HG03342 (cell line): ENCODE results near the gene HAUS8.
"Not testable (repeated sequence)": the region's sequence is repeated elsewhere in the genome, so short reads cannot be mapped to it uniquely, and the experiment has no call there.

Experiments used
- ATAC-seq: cut with Tn5 transposase; IDR thresholded peaks from one replicate; pipeline ENCODE4 v1.9.1; 2021; ENCODE audit warnings: mild to moderate bottlenecking, moderate library complexity; ENCODE audit not compliant: unreplicated experiment

HAUS8 gene

DNA sequence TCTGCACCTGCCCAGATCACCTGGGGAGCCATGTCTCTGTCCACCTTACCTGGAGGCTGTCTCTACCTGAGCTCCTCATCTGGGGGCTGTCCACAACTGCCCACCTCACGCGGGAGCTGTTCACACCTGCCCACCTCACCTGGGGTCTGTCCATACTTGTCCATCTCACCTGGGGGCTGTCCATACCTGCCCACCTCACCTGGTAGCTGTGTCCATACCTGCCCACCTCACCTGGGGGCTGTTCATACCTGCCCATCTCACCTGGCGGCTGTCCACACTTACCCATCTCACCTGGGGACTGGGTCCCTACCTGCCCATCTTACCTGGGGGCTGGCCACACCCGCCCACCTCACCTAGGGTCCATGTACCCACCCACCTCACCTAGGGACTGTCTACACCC is 38.6 kb downstream of the HAUS8 start:
- ATAC-seq, result no peak

DNA sequence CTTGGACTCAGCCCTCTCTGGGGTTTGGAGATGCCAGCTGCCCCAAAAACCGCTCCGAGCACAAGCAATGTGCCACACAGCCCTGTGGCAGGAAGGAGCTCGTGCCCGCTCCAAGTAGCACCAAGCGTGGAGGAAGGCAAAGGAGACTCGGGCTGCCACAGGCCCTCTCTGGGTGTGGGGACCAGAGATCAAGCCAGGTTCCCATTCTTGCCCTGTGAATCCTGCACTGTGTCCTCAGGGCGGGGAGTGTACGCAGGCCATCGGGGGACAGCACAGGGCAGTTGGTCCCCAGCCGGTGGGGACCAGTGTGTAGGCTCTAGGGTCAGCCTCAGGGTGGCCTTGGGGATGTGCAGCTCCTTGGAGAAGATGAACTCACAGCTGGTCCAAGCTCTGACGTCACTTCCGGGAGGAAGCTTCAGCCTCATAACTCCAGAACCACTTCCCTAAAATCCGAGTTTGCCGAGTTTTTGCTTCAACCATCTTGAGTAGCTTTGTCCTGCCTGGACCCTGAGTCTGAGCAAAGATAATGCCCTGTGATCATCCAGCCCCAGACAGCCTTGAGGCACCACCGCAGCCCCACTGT is 39.3 kb downstream of the HAUS8 start:
- ATAC-seq, result no peak

DNA sequence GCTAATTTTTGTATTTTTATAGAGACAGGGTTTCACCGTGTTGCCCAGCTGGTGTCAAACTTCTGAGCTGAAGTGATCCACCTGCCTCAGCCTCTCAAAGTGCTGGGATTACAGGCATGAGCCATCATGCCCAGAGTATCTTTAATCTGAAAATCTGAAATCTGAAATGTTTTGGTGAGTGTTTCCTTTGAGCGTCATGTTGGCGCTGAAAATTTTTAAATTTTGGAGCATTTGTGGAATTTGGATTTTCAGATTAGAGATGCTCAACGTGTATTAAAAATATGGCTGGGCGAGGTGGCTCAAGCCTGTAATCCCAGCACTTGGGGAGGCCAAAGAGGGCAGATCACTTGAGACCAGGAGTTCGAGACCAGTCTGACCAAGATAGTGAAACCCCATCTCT is 43.5 kb downstream of the HAUS8 start:
- no peak for ATAC-seq

GRCh38 chr19:17027535-17027975 is 47.7 kb downstream of the HAUS8 start:
- ATAC-seq, result no peak

- no peak for ATAC-seq
Measured at GRCh38 chr19:17026706-17027534, 48.3 kb downstream of the HAUS8 start, which contains the start of gene CPAMD8. Gene CPAMD8, minus strand, starts transcription at chr19:17026810. Its CDS starts 168 bp downstream, at chr19:17026642.

- no peak for ATAC-seq
Measured at GRCh38 chr19:17025991-17026658, 49.1 kb downstream of the HAUS8 start.

DNA sequence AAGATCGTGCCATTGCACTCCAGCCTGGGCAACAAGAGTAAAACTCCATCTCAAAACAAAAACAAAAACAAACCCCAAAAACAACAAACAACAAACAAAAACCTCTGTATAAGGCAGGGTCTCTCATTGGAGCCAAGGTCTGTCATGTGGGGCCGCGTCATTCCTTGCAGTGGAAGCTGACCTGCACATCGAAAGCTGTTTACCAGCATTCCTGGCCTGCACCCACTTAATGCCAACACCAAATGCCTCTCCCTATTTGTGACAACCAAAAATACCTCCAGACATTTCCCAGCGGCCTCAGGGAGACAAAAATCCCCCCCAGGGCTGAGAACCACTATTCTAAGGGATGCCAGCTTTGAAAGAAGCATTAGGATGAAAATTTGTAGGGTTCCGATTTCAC is 49.9 kb downstream of the HAUS8 start:
- no peak for ATAC-seq

DNA sequence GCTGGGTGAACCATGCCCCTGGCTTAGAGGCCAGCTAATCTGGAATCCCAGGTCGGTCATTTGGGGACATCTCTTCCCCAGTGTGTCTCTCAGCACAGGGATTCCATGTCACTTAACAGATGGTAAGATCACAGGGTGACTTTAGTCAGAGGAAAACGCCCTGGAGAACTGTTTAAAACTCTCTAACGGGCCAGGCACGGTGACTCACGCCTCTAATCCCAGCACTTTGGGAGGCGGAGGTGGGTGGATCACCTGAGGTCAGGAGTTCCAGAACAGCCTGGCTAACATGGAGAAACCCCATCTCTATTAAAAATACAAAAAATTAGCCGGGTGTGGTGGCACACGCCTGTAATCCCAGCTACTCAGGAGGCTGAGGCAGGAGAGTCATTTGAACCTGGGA is 50.3 kb downstream of the HAUS8 start:
- not testable (repeated sequence) for ATAC-seq

GRCh38 chr19:17023805-17024204 is 51.4 kb downstream of the HAUS8 start:
- ATAC-seq, result no peak

DNA sequence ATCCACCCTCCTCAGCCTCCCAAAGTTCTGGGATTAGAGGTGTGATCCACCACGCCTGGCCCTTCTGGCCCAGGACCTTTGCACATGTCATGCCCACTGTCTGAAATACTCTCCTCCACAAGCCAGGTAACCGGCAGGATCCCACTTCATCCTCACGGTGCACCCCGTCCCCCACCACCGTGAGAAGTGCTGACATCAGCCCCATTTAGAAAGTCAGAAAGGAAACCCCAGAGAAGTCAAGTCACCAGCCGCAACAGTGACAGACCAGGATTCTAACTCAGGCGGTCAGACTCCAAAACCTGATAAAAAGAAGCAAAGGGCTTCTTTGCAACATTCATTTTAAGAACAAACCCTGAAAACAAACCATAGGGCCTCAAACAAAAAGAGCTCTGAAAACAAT is 52.5 kb downstream of the HAUS8 start:
- no peak for ATAC-seq

DNA sequence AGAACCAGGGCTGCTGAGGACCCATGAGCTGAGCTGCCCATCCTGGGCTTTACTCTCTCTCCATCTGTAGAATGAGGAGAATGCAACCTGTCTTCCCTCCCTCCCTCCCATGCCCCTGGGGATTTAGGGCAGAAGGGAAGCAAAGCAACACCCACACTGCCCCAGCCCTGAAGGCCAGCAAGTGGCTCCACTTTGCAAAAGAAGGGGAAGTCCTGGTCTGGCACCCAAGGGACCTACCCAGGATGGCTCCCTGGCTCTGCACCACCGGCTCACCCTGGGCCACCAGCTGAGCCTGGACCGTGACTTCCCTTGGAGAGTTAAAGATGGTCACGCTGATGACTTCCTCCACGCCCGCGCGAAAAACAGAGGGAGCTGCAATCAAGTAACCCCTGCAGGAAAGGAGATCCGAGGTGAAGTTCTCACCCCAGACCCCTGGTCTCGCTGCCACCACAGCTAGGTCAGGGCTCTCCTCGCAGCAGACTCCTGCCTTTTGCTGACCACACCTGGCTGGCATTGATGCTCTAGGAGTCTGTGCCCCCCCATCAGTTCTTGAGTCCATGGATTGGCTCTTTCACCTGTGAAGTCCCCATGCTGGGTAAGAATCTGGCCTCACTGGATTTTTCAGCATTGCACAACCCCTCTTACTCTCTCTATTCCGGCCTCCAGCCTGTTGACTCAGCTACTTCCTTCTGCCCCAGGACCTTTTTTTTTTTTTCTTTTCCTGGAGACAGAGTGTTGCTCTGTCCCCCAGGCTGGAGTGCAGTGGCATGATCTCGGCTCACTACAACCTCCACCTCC is 53.3 kb downstream of the HAUS8 start:
- ATAC-seq, result no peak

- ATAC-seq, result no peak
Measured at GRCh38 chr19:17021328-17021727, 53.9 kb downstream of the HAUS8 start.

DNA sequence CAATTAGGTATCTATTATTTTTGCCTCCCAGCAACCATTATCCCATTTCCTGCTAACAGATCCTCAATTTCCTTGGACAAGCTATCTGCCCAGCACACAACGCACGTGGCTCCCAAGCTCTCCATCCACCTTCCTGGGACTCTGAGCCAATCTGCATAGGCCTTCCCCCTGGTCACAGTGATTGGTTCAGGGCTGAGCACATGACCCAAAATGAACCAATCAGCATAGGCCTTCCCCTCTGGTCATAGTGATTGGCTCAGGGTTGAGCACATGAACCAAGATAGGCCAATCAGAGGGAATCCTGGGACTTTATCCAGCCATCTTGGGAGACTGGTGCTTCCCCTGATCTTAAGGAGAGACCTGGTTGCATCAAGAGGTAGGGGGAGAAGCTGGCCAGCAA is 54.4 kb downstream of the HAUS8 start:
- ATAC-seq, result no peak

DNA sequence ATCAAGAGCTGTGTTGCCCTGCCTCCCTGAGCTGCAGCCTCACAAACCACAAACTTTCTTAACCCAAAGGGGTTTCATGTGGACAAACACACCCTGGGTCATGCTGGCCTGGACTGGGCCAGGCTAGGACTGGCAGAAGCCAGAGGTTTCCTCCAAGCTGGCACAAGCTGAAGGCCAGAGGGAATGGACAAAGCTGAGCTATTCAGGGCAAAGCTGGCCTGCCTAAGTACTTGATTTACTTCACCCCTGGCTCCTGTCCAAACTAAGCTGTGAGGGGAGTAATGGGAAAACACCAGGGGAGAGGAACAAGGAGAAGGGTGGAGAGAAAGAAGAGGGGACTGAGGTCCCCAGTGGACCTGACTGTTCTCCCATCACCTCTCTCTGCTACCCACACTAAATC is 54.9 kb downstream of the HAUS8 start:
- no peak for ATAC-seq

DNA sequence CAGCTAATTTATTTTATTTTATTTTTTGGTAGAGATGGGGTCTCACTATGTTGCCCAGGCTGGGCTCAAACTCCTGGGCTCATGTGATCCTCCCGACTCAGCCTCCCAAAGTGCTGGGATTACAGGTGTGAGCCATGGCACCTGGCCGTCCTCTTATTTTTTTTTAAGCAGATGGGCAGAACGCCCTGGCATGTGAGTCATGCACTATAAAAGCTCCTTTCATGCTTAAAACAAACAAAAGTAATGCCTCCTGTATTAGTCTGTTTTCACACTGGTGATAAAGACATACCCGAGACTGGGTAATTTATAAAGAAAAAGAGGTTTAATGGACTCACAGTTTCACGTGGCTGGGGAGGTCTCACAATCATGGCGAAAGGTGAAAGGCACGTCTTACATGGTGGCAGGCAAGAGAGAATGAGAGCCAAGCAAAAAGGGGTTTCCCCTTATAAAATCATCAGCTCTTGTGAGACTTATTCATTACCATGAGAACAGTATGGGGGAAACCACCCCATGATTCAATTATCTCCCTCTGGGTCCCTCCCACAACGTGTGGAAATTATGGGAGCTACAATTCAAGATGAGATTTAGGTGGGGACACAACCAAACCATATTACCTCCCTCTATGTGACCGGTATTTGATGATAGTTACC is 60.9 kb downstream of the HAUS8 start:
- not testable (repeated sequence) for ATAC-seq

DNA sequence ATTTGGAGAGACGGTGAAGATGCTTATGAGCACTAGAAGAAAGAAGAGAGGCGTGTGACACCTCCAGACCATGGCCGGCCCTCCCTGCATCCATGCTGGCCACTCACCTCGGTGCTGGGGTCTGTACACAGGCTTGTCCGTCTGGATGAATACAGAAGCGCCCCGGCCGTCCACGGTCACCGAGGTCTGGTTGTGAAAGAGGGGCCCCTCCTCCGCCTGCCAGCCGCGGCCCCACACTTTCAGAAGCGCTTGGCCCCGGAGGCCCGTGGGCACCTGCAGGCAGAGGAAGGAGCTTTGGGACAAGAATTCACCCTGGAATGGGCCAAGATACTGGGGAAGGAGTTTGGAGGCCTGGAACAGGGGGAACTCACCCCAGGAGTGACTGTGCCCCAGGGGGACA is 63.8 kb downstream of the HAUS8 start:
- no peak for ATAC-seq

DNA sequence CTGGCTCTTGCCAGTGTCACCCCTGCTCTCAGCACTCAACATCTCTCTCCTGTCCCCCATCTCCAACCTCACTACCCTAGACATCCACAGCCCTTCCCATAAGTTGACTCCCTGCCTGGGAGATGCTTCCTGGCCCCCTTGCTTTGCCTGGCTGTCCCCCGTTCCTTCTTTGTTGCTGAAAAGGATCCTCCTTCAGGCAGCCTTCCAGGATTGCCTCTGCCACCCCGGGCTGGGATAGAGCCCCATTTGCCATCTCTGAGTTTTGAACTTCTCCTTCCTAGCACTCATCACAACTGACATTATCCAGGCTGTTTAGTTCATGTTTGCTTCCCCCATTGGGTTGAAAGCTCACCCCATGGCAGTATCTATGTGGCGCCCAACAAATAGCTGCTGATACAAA is 68.7 kb downstream of the HAUS8 start:
- no peak for ATAC-seq

DNA sequence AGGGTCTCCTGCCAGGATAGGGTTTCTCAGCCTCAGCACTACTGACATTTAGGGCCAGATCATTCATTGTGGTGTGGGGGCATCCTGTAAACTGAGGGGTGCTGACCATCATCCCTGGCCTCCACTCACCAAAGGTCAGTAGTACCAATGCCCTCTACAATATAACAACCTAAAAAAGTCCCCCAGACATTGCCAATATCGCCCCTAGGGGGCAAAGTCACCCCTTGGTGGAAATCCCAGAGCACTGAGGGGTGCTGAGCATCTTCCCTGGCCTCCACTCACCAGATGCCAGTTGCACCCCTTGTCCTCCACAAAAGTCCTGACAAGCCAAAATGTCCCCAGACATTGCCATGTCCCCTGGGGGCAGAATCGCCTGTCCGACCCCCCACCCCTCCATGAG is 70.3 kb downstream of the HAUS8 start:
- no peak for ATAC-seq

- ATAC-seq, result no peak
Measured at GRCh38 chr19:17004386-17004785, 70.9 kb downstream of the HAUS8 start.

GRCh38 chr19:17002455-17002854 is 72.8 kb downstream of the HAUS8 start:
- ATAC-seq, result no peak
